HG03064 (cell line): ENCODE data around the gene SLC44A1.
"Not testable (repeated sequence)": the region's sequence is repeated elsewhere in the genome, so short reads cannot be mapped to it uniquely, and the experiment has no call there.

Source experiments
- ATAC-seq: cut with Tn5 transposase; IDR thresholded peaks from one replicate; pipeline ENCODE4 v1.9.1; 2021; ENCODE audit warnings: low read depth; ENCODE audit not compliant: unreplicated experiment

Gene SLC44A1

DNA sequence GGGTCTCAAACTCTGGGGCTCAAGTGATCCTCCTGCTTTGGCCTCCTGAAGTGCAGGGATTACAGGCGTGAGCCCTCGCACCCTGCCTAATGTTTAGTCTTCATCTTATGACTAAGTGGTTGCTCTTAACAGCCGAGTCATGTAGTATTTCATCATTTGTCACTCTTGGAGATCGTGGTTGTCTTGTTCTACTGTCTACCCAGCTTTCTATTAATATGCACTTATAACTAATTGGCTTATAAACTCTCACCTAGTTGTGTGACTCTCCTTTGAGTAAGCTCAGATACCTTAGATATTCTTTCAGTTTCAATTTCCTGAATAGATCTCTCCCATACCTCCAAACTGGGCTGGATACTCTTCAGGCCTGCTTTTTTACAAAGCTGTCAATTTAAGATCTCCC lies 19.9 kb downstream of the SLC44A1 start:
- no peak for ATAC-seq

DNA sequence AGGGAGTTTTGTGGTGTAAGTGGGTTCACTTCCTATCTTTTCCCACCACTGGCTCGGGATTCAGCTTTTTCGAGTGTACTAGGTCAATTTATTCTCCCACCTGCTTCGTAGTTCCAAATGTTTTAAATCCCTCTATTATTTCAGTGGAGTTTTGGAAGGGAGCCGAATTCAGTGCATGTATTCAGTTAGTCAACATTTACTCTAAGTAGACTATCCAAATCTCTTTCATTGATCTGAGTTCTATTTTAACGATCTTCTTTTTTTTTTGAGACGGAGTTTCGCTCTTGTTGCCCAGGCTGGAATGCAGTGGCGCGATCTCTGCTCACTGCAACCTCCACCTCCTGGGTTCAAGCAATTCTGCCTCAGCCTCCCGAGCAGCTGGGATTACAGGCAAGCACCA lies 23.8 kb downstream of the SLC44A1 start:
- not testable (repeated sequence) for ATAC-seq

DNA sequence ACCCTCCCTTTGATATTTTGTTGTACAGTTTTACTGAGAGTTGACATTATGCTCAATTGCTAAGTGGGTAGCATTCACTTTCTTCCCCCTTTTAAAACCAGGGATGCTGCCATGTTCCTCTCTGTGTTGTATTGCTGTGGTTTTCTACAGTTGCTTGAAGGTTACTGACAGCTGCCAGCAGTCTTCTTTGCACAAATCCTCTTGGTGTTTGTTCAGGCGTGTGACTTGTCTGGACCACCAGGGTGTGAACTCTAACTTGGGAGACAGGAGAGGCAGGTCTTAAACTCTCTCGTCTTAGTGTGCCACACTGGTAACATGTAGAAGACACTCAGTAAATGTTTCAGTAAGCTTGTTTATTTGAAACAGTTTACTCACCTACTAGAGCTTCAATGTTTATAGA lies 25.1 kb downstream of the SLC44A1 start:
- no peak for ATAC-seq

- ATAC-seq: no peak
These were observed 26.3 kb downstream of the SLC44A1 start for GRCh38 chr9:105270711-105271110.

DNA sequence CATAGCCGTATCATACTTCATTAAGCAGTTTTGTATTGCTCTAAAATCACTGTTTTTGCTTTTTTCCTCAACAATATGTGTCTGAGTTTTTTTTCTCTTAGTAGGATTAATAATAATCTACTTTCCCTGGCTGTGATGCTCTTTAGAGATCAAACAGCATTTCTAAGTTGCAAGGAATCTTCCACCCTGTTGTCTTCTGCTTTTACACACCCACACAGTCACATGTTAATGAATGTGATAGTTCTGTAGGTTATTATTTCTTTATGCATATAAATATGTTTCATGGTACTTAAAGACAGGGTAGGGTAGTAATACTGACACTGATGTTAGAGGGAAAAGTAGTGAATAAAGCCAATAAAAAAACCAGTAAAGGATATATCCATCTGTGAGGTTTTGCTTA lies 29.3 kb downstream of the SLC44A1 start:
- no peak for ATAC-seq

DNA sequence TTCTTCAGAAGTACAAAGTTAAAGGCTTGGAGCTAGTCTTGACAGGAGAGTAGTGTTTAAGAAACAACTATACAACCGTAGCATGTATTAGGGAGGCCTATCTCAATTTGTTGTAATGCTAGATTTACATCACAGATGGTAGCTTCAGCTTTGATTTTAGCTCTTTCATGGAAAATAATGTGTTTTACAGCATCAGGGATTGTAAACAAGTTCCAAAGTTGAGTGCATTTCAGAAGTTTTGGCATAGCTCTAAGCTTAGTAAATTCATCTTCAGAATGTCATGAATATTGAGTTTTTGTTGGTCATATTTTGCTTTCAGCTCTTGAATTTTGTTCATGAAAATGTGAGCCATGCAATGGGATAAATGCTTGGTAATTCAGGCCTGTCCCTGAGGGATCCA lies 30.7 kb downstream of the SLC44A1 start:
- ATAC-seq: no peak

- ATAC-seq: no peak
These were observed 31.5 kb downstream of the SLC44A1 start for GRCh38 chr9:105275938-105276337.

DNA sequence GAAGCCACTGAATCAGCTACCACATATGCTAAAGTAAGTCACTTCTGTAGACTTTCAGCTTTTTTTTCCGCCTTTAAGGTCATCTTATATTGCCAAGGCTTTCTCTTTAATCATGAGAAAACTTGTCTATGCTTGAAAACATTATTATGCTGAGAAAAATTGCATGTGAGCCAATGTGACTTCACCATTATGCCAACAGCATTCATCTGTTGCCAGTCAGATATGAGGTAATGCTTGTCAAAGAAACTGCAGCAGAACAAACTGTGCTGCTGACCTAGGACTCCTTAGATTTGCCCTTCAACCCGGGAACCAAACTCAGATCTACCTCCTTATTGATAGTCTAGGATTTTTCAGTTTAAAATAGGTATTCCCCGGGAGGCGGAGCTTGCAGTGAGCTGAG lies 34.3 kb downstream of the SLC44A1 start:
- ATAC-seq: no peak

GRCh38 chr9:105280691-105281090 lies 36.2 kb downstream of the SLC44A1 start:
- no peak for ATAC-seq

DNA sequence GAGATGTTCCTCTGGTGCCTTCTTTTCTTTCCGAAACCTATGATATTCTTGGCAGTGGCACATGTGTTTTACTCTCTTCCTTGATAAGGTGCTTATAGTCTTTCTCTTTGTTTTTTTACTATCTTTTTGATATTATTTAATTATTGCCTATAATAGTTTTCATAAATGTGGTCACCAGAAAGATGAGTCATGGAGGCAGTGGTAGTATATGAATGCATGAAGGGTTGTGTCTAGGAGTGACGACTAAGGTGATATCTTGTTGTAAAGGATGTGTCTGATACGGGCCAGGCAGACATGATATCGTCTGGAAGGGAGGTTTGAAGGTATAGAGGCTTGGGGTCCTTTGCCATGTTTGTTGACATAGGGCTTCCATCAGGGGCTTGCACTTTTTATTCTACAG lies 36.8 kb downstream of the SLC44A1 start:
- ATAC-seq: no peak

- ATAC-seq: no peak
These were observed 37.5 kb downstream of the SLC44A1 start for GRCh38 chr9:105281926-105282325.

GRCh38 chr9:105282870-105283621 lies 38.6 kb downstream of the SLC44A1 start:
- no peak for ATAC-seq

DNA sequence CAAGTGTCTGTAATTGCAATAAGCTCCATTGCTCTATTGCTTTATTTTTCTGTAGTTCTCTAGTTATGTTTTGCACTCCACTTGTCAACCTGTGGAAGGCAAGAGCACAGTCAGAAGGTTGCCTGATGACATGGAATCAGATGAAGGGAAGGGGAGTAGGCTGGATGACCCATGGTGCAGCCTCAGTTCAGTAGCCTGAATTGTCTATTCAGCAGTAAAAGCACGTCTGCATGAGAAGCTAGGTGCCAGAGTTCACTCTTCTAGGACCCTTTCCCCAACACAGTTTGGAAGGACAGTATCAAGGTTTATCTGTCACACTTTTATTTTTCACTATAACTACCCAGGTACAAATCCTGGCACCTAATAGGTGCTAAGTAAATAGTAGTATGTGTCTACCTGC lies 39.3 kb downstream of the SLC44A1 start:
- no peak for ATAC-seq

DNA sequence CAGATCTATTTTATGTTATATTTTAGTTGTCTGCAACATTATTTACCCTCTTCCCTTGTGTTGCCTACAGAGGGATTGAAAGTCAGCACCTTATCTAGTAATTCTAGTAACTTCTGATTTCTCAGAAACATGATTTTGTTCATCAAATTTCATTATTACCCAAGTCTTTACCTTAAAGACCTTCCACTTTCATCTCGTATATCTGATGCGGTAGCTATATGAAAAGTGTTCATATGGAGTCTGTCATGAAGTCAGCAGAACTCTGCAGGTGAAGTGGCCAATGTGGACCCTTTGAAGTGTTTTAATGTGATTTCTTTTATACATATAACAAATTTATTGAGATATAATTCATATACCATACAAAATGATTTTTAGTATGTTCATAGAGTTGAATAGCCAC lies 40.0 kb downstream of the SLC44A1 start:
- no peak for ATAC-seq

DNA sequence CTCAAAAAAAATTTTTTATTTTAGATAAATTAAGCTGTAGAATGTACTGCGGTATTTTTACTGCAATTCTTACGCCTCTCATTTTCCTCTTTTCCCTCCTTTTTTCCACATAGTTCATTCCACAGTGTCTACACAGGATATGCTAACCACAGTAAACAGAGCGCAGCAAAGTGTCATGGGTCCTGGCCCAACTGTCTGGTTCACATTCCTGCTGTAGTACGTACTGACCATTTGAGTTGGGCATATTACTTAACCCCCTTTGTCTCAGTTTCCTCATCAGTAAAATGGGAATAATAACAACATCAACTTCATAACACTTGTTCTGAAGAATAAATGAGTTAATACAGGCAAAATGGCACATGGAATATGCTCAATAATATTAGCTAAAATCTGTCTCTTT lies 41.6 kb downstream of the SLC44A1 start:
- ATAC-seq: no peak

GRCh38 chr9:105289305-105289704 lies 44.9 kb downstream of the SLC44A1 start:
- no peak for ATAC-seq

GRCh38 chr9:105290418-105290817 lies 46.0 kb downstream of the SLC44A1 start:
- ATAC-seq: no peak

DNA sequence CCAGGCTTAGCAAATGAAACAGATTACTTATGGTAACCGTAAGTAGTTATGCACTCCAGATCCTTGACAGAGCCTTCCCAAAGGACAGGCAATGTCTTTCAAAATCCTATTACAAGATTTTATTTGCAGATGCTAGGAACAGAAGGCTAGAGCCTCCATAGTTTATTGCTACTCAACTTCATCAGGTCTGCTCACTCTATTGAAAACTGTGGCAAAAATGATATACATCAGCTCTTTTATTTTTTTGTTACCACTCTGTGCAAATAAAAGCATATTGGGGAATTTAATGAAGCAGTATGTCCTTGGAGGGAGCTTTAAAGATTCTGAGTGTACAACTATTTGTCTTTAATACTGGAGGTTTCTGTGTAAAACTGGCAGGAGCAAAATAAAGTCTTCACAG lies 46.5 kb downstream of the SLC44A1 start:
- ATAC-seq: no peak

DNA sequence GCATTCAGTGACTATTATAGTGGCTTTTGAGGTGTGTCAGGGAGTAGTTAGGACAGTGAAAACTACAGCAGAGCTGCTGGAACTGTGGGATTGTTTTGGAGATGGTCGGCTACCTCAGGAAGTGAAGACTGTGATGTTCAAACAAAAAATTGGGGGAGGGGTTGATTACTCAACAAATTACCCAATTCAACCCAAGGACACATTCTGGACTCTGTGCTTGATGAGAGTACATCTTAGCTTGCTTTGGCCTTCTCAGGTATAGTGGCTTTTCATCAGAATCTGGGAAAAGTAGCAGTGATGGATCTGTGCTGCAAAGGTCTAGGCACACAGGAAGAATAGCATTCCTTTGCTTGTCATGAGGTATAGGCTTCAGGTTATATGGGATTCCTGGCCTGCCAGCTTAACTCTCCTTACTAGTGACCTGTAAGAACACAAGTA lies 47.0 kb downstream of the SLC44A1 start:
- ATAC-seq: no peak

DNA sequence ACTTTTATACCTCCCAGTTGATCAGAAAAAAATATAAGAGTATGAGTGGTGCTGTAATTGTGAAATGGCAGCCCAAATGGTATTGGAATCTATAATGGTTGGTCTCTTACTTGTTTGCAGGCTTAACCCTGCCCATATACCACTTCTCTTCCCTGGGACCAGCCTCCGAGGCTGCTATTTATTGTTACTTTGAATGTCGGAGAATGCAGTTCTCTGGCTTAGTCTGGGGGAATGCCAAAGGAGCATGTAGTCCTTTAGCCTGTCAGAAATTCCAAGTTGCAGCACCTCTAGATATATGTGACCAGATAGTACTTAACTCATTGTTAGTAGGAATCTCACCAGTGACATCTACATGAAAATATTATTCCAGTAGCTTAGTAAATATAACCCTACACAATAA lies 47.5 kb downstream of the SLC44A1 start:
- ATAC-seq: no peak

DNA sequence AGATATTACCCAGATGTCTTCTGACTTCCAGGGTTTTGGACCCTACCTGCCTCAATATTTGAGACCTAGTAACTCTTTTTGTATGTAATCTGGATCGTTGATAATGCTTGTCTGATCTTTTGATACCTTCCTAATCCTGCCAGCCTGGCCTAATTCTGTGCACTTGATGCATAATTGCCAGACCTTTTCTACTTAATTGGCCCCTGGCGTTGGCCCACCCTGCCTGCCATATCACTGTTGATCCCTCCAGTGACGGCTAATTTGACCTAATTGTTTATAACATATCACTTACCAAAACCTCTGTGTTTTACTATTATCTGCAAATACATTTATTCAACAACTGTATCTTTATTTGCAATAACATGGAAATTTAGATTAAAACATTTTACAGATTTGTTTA lies 49.0 kb downstream of the SLC44A1 start:
- no peak for ATAC-seq

- no peak for ATAC-seq
These were observed 50.7 kb downstream of the SLC44A1 start for GRCh38 chr9:105295201-105295550.

DNA sequence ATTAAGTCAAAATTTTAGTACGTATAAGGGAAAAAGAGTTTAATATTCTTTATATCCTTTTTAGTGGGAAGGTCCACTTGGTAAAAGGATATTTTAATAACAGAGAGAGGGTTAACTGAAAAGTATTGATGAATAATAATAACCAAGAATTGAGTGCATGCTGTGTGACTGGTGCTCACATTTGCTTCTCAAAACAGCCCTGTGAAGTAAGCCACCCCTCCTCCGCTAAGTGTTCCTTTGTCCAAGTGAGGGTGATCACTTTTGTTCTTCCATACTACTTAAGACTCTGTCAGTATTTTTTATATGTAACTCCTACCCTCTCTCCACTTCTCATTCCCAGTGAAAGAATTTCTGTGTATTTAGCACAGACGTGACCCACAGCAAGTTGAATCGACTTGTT lies 51.5 kb downstream of the SLC44A1 start:
- no peak for ATAC-seq
